PFSK-1 (cell line): ENCODE measurements around the gene RNF5.

Experiments used
- FOXP2 ChIP-seq: optimal IDR thresholded peaks from 2 replicates; pipeline ENCODE3; 2011; ENCODE audit warnings: borderline replicate concordance, control low read depth, inconsistent platforms; ENCODE audit not compliant: insufficient read depth; ENCODE audit errors: extremely low read length, extremely low read depth
- POLR2AphosphoS5 ChIP-seq: IDR thresholded peaks from 2 replicates; pipeline ENCODE4 v1.6.1; 2012; ENCODE audit warnings: low read depth, mild to moderate bottlenecking, control low read depth, low read length, moderate library complexity
- REST ChIP-seq, 2 experiments: IDR thresholded peaks; 2 replicates each; pipeline versions ENCODE4 v1.6.1 to v1.8.0; 2011 to 2012; ENCODE audit warnings: low read depth in 2 of 2, low read length in 2 of 2, control low read depth in 1 of 2, inconsistent platforms in 1 of 2, mild to moderate bottlenecking in 1 of 2, moderate library complexity in 1 of 2; ENCODE audit not compliant: insufficient read depth in 1 of 2
- SIN3A ChIP-seq: IDR thresholded peaks from 2 replicates; pipeline ENCODE4 v1.6.1; 2012; ENCODE audit warnings: mild to moderate bottlenecking, low read length, moderate library complexity, borderline replicate concordance; ENCODE audit not compliant: insufficient read depth
- TAF1 ChIP-seq: IDR thresholded peaks from 2 replicates; pipeline ENCODE4 v1.6.1; 2012; ENCODE audit warnings: low read length, control low read depth, borderline replicate concordance; ENCODE audit not compliant: insufficient read depth

GRCh38 chr6:32194388-32194787, 16.2 kb downstream of the RNF5 start:
- TF ChIP-seq POLR2AphosphoS5 (no peak), SIN3A (no peak), TAF1 (no peak), REST (IDR thresholded peaks at IDR 0.05; ENCODE audit: insufficient read depth in 1 of 2, low read depth in 2 of 2, low read length in 2 of 2) (no peak), FOXP2 (no peak)
